NT2/D1 (cell line): Measurements from ENCODE around the gene EPB41.

ENCODE experiments used
- SUZ12 ChIP-seq: IDR thresholded peaks from 2 replicates; pipeline ENCODE4 v1.6.1; 2011; ENCODE audit not compliant: insufficient read length, insufficient read depth; ENCODE audit errors: extremely low read depth
- YY1 ChIP-seq: IDR thresholded peaks from 2 replicates; pipeline ENCODE4 v1.6.1; 2011; ENCODE audit not compliant: insufficient read length, insufficient read depth
- ZNF274 ChIP-seq: IDR thresholded peaks from 2 replicates; pipeline ENCODE4 v1.6.1; 2011; ENCODE audit warnings: mild to moderate bottlenecking, low read depth, low read length

DNA sequence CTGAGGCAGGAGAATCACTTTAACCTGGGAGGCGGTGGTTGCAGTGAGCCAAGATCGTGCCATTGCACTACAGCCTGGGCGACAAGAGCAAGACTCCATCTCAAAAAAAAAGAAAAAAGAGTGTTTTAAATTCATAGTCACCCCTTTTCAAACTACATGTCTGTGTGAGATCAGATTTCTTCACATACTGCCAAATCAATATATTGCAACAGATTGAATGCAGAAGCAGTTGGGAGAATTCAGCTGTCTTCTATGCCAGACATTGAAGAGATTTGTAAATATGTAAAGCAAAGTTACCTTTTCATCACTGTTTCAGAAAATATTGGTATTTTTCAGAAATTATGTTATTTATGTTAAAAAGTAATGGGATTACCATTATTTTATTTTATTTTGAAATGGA is 108.3 kb downstream of the EPB41 start:
- TF ChIP-seq ZNF274 (no peak), SUZ12 (no peak), YY1 (no peak)
